HG02571 (cell line): ENCODE results near the gene VWA8.
"Not testable (repeated sequence)": the region's sequence is repeated elsewhere in the genome, so short reads cannot be mapped to it uniquely, and the experiment has no call there.

Experiments used
- ATAC-seq: cut with Tn5 transposase; IDR thresholded peaks from one replicate; pipeline ENCODE4 v1.9.1; 2021; ENCODE audit warnings: mild to moderate bottlenecking, moderate library complexity; ENCODE audit not compliant: unreplicated experiment

Gene VWA8

GRCh38 chr13:41599619-41600018 is 361.3 kb downstream of the VWA8 start:
- ATAC-seq, result no peak

GRCh38 chr13:41597348-41598041 is 363.4 kb downstream of the VWA8 start:
- ATAC-seq, result no peak

- ATAC-seq, result no peak
These were observed 364.7 kb downstream of the VWA8 start for GRCh38 chr13:41596190-41596589.

- ATAC-seq, result no peak
These were observed 365.6 kb downstream of the VWA8 start for GRCh38 chr13:41595298-41595697.

GRCh38 chr13:41590643-41591042 is 370.3 kb downstream of the VWA8 start:
- ATAC-seq, result no peak

GRCh38 chr13:41590122-41590521 is 370.8 kb downstream of the VWA8 start:
- no peak for ATAC-seq

GRCh38 chr13:41589434-41589833 is 371.5 kb downstream of the VWA8 start:
- no peak for ATAC-seq

GRCh38 chr13:41588899-41589298 is 372.0 kb downstream of the VWA8 start:
- ATAC-seq, result no peak

- ATAC-seq, result no peak
These were observed 372.5 kb downstream of the VWA8 start for GRCh38 chr13:41588448-41588847.

- ATAC-seq, result no peak
These were observed 373.4 kb downstream of the VWA8 start for GRCh38 chr13:41587490-41587889.

- ATAC-seq, result no peak
These were observed 374.7 kb downstream of the VWA8 start for GRCh38 chr13:41586216-41586615.

GRCh38 chr13:41582027-41582463 is 378.9 kb downstream of the VWA8 start:
- no peak for ATAC-seq

- no peak for ATAC-seq
These were observed 380.6 kb downstream of the VWA8 start for GRCh38 chr13:41580345-41580744.

- ATAC-seq, result no peak
These were observed 381.0 kb downstream of the VWA8 start for GRCh38 chr13:41579881-41580280.

- no peak for ATAC-seq
These were observed 381.7 kb downstream of the VWA8 start for GRCh38 chr13:41579168-41579567.

GRCh38 chr13:41578371-41578770 is 382.5 kb downstream of the VWA8 start:
- ATAC-seq, result no peak

GRCh38 chr13:41577436-41577835 is 383.5 kb downstream of the VWA8 start:
- no peak for ATAC-seq

- not testable (repeated sequence) for ATAC-seq
These were observed 387.3 kb downstream of the VWA8 start for GRCh38 chr13:41573640-41574039.

GRCh38 chr13:41571817-41572340 is 389.0 kb downstream of the VWA8 start:
- not testable (repeated sequence) for ATAC-seq

GRCh38 chr13:41568972-41569351 is 391.9 kb downstream of the VWA8 start:
- ATAC-seq, result no peak

- ATAC-seq, result no peak
These were observed 392.6 kb downstream of the VWA8 start for GRCh38 chr13:41568143-41568971.

GRCh38 chr13:41567363-41567762 is 393.5 kb downstream of the VWA8 start:
- ATAC-seq, result no peak
